Measurements from ENCODE around the gene PKNOX1.
"Not testable (repeated sequence)": the region's sequence is repeated elsewhere in the genome, so short reads cannot be mapped to it uniquely, and the experiment has no call there.

DNA sequence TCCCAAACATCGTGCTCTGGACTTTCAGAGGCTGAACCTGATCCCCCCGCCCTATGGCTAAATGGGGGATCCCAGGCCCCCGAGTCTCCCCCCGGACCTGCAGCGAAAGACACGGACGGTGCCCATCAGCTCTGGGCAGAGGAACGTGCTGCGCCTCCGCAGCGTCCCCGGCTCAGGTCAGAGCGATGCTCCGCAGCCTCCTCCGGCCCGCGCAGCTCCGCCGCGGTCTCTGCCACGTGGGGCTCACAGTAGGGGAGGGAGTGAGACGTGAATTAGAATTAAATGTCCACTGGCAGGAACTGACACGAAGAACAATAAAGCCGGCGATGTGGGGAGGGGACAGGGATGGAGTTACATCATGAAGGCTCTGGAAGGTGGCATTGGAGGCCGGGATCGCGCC is 102.3 kb downstream of the PKNOX1 start:
- TF ChIP-seq, protein P1, sequence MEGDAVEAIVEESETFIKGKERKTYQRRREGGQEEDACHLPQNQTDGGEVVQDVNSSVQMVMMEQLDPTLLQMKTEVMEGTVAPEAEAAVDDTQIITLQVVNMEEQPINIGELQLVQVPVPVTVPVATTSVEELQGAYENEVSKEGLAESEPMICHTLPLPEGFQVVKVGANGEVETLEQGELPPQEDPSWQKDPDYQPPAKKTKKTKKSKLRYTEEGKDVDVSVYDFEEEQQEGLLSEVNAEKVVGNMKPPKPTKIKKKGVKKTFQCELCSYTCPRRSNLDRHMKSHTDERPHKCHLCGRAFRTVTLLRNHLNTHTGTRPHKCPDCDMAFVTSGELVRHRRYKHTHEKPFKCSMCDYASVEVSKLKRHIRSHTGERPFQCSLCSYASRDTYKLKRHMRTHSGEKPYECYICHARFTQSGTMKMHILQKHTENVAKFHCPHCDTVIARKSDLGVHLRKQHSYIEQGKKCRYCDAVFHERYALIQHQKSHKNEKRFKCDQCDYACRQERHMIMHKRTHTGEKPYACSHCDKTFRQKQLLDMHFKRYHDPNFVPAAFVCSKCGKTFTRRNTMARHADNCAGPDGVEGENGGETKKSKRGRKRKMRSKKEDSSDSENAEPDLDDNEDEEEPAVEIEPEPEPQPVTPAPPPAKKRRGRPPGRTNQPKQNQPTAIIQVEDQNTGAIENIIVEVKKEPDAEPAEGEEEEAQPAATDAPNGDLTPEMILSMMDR (IDR thresholded peaks at IDR 0.05): not testable (repeated sequence)
- TF ChIP-seq POLR2AphosphoS5 (IDR thresholded peaks at IDR 0.05; ENCODE audit: insufficient read depth in 1 of 2, low read depth in 1 of 2): not testable (repeated sequence)

Data from vagina (tissue), 2 donors.